GM21619 (cell line): Measurements from ENCODE around the gene TSC22D2.
"Not testable (repeated sequence)": the region's sequence is repeated elsewhere in the genome, so short reads cannot be mapped to it uniquely, and the experiment has no call there.

Source experiments
- ATAC-seq: cut with Tn5 transposase; IDR thresholded peaks from one replicate; pipeline ENCODE4 v1.9.1; 2021; ENCODE audit not compliant: unreplicated experiment

TSC22D2 gene

GRCh38 chr3:150446470-150446977, 38.4 kb downstream of the TSC22D2 start:
- ATAC-seq, result no peak

- no peak for ATAC-seq
Observed at GRCh38 chr3:150447084-150447483, 39.0 kb downstream of the TSC22D2 start.

- no peak for ATAC-seq
Observed at GRCh38 chr3:150447631-150448465, 39.8 kb downstream of the TSC22D2 start.

GRCh38 chr3:150449169-150449721, 41.1 kb downstream of the TSC22D2 start:
- ATAC-seq, result no peak

- ATAC-seq, result no peak
Observed at GRCh38 chr3:150450916-150451315, 42.8 kb downstream of the TSC22D2 start.

- no peak for ATAC-seq
Observed at GRCh38 chr3:150451329-150452048, 43.4 kb downstream of the TSC22D2 start.

- ATAC-seq, result no peak
Observed at GRCh38 chr3:150453353-150453752, 45.3 kb downstream of the TSC22D2 start.

- ATAC-seq, result no peak
Observed at GRCh38 chr3:150454085-150454484, 46.0 kb downstream of the TSC22D2 start.

GRCh38 chr3:150454622-150455021, 46.5 kb downstream of the TSC22D2 start:
- ATAC-seq, result no peak

GRCh38 chr3:150455341-150455740, 47.2 kb downstream of the TSC22D2 start:
- no peak for ATAC-seq

GRCh38 chr3:150458001-150458400, 49.9 kb downstream of the TSC22D2 start:
- ATAC-seq, result no peak

GRCh38 chr3:150460484-150460883, 52.4 kb downstream of the TSC22D2 start:
- ATAC-seq, result no peak

- ATAC-seq, result no peak
Observed at GRCh38 chr3:150461399-150461798, 53.3 kb downstream of the TSC22D2 start.

- ATAC-seq, result no peak
Observed at GRCh38 chr3:150462108-150462507, 54.0 kb downstream of the TSC22D2 start.

GRCh38 chr3:150464684-150465083, 56.6 kb downstream of the TSC22D2 start:
- ATAC-seq, result no peak

- ATAC-seq, result no peak
Observed at GRCh38 chr3:150467381-150467780, 59.3 kb downstream of the TSC22D2 start.

GRCh38 chr3:150469031-150469930, 61.2 kb downstream of the TSC22D2 start:
- no peak for ATAC-seq

GRCh38 chr3:150469931-150470740, 62.0 kb downstream of the TSC22D2 start:
- ATAC-seq, result no peak

GRCh38 chr3:150472421-150472820, 64.3 kb downstream of the TSC22D2 start:
- no peak for ATAC-seq

GRCh38 chr3:150473161-150473560, 65.1 kb downstream of the TSC22D2 start:
- ATAC-seq, result not testable (repeated sequence)
